Keratinocyte (primary cell): ENCODE data around the gene TAOK1.

Source experiments
- EZH2 ChIP-seq: IDR thresholded peaks from one replicate; pipeline ENCODE4 v1.6.1; 2012; ENCODE audit warnings: inconsistent platforms, mild to moderate bottlenecking, low read length, moderate library complexity
- TF ChIP-seq, protein P1 (sequence below), 3 experiments: IDR thresholded peaks in 1 of 3; conservative IDR thresholded peaks in 1 of 3; optimal IDR thresholded peaks in 1 of 3; 2 replicates in 2 of 3; 3 replicates in 1 of 3; pipeline versions ENCODE3 to v1.5.1; 2011; ENCODE audit warnings: low read length in 3 of 3, mild to moderate bottlenecking in 3 of 3, moderate library complexity in 2 of 3, control low read depth in 1 of 3, inconsistent platforms in 1 of 3; ENCODE audit not compliant: insufficient read depth in 2 of 3; ENCODE audit errors: extremely low read depth in 1 of 3

DNA sequence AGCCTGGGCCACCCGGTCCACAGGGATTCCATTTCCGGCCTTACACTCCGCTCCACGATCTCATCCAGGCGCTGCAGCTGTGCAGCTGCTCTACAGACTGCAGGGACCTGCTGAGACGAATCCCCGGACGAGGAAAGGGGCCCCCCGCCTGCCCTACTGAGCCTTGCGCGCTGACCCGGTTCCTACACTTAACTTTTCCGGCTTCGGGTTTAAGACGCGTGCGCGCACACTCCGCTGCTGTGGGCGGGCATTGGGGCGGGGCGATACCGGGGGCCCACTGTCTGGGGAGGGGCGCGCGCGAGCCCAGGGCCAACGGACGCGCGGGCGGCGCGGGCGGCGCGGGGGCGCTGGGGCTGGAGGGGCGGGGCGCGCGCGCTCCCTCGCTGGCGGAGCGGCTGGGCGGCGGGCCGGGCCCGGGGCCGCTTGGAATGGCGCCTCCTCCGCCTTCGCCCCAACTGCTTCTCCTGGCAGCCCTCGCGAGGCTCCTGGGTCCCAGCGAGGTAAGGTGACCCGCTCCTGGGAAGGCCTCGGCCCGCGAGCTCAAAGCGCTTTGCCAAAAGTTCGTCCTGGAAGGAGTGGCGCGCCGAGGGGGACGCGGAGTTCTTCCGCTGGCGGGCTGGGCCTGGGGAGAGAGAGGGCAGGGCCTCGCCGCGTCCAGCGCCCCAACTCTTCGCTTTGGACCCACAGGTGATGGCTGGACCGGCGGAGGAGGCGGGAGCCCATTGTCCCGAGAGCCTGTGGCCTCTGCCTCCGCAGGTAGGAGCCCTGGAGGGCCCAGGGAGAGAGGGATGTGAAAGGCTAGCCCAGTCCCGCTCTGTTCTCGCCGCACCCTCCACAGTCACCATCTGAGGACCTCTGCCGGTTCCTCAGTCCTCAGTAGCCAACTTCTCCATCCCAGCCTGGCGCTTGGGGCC, 178.4 kb downstream of the TAOK1 start, which contains the start of gene TP53I13:
- TF ChIP-seq, protein P1, sequence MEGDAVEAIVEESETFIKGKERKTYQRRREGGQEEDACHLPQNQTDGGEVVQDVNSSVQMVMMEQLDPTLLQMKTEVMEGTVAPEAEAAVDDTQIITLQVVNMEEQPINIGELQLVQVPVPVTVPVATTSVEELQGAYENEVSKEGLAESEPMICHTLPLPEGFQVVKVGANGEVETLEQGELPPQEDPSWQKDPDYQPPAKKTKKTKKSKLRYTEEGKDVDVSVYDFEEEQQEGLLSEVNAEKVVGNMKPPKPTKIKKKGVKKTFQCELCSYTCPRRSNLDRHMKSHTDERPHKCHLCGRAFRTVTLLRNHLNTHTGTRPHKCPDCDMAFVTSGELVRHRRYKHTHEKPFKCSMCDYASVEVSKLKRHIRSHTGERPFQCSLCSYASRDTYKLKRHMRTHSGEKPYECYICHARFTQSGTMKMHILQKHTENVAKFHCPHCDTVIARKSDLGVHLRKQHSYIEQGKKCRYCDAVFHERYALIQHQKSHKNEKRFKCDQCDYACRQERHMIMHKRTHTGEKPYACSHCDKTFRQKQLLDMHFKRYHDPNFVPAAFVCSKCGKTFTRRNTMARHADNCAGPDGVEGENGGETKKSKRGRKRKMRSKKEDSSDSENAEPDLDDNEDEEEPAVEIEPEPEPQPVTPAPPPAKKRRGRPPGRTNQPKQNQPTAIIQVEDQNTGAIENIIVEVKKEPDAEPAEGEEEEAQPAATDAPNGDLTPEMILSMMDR (optimal IDR thresholded peaks at IDR 0.05 in 1 of 3, IDR thresholded peaks at IDR 0.05 in 1 of 3, conservative IDR thresholded peaks at IDR 0.05 in 1 of 3; ENCODE audit: extremely low read depth in 1 of 3, insufficient read depth in 2 of 3, low read length in 3 of 3), result no peak
- TF ChIP-seq EZH2, result no peak
